GM18951 (cell line): ENCODE measurements around the gene SYNM.

ENCODE experiments used
- POLR2A ChIP-seq: IDR thresholded peaks from 4 replicates; pipeline ENCODE4 v1.6.1; 2011; ENCODE audit warnings: mild to moderate bottlenecking; ENCODE audit not compliant: insufficient read length, insufficient read depth; ENCODE audit errors: extremely low read depth
- in situ Hi-C: fragments of 300-500 bp; cut with MboI; formaldehyde crosslinking; loops from one replicate; pipeline ENCODE4 v1.12.0; 2022; ENCODE audit warnings: low sequenced_read_pairs, mixed read lengths, inconsistent platforms; ENCODE audit not compliant: unreplicated experiment

The SYNM gene

GRCh38 chr15:99090938-99091337, 13.9 kb upstream of the SYNM start:
- in situ Hi-C loops = no loop called here
- TF ChIP-seq POLR2A = no peak

- TF ChIP-seq POLR2A = no peak
- in situ Hi-C loops = no loop called here
Measured at GRCh38 chr15:99092554-99093172, 12.2 kb upstream of the SYNM start.

GRCh38 chr15:99095626-99096025, 9.3 kb upstream of the SYNM start:
- in situ Hi-C loops = no loop called here
- no peak for TF ChIP-seq POLR2A

- TF ChIP-seq POLR2A = no peak
- in situ Hi-C loops = no loop called here
Measured at GRCh38 chr15:99096173-99096893, 8.5 kb upstream of the SYNM start.

- in situ Hi-C loops = no loop called here
- TF ChIP-seq POLR2A = no peak
Measured at GRCh38 chr15:99096894-99097426, 7.9 kb upstream of the SYNM start.

GRCh38 chr15:99097441-99098410, 7.2 kb upstream of the SYNM start:
- in situ Hi-C loops = no loop called here
- no peak for TF ChIP-seq POLR2A

GRCh38 chr15:99098426-99098825, 6.5 kb upstream of the SYNM start:
- in situ Hi-C loops = no loop called here
- no peak for TF ChIP-seq POLR2A

GRCh38 chr15:99098991-99099390, 5.9 kb upstream of the SYNM start:
- TF ChIP-seq POLR2A = no peak
- in situ Hi-C loops = no loop called here

- in situ Hi-C loops = no loop called here
- TF ChIP-seq POLR2A = no peak
Measured at GRCh38 chr15:99099661-99100060, 5.2 kb upstream of the SYNM start.

- TF ChIP-seq POLR2A = no peak
- in situ Hi-C loops = no loop called here
Measured at GRCh38 chr15:99100245-99101173, 4.4 kb upstream of the SYNM start.

GRCh38 chr15:99101501-99101900, 3.4 kb upstream of the SYNM start:
- in situ Hi-C loops = no loop called here
- TF ChIP-seq POLR2A = no peak
